Activated B cell treated with CpG ODN at 0.5 μM for 24 hours (primary cell): ENCODE data around the gene ACBD3. TPM values are rescaled to one million over a fixed set of nuclear protein-coding genes. Genes with fewer than 3 reads are reported as not detected.
A peak's percentile ranks its signal among the peaks of the same experiment; 100 is the strongest.

Experiments
- ATAC-seq: fragments of 200-7000 bp; cut with Tn5 transposase; one replicate; pipeline ENCODE4 v1.10.0; 2021; ENCODE audit warnings: low read depth, mild to moderate bottlenecking, moderate library complexity
- CTCF ChIA-PET: fragments of 350-600 bp; sonication (Branson Sonifier 250); formaldehyde crosslinking; loops from one replicate; lab custom pipeline; 2021; ENCODE audit warnings: antibody characterized with exemption; lab: Charles Lee
- POLR2A ChIA-PET: fragments of 350-600 bp; sonication (Branson Sonifier 250); formaldehyde crosslinking; loops from one replicate; lab custom pipeline; 2021; ENCODE audit warnings: antibody characterized with exemption; lab: Charles Lee
- DNase-seq: peaks from one replicate; pipeline ENCODE4 v3.0.0; 2022
- H3K27ac Mint-ChIP-seq: one replicate; pipeline ENCODE4 v1.8.0; 2020; ENCODE audit warnings: mixed read lengths
- H3K27me3 Mint-ChIP-seq: one replicate; pipeline ENCODE4 v1.8.0; 2021; ENCODE audit warnings: mixed read lengths
- H3K36me3 Mint-ChIP-seq: one replicate; pipeline ENCODE4 v1.8.0; 2021; ENCODE audit warnings: low read depth, mixed read lengths
- H3K4me1 Mint-ChIP-seq: one replicate; pipeline ENCODE4 v1.8.0; 2021; ENCODE audit warnings: mixed read lengths
- H3K4me3 Mint-ChIP-seq: one replicate; pipeline ENCODE4 v1.8.0; 2020; ENCODE audit warnings: mild to moderate bottlenecking, mixed read lengths
- H3K9me3 Mint-ChIP-seq: one replicate; pipeline ENCODE4 v1.8.0; 2020; ENCODE audit warnings: mixed read lengths
- CTCF ChIP-seq: fragments of 200-600 bp; IDR thresholded peaks from one replicate; pipeline ENCODE4 v1.8.0; 2022; ENCODE audit warnings: antibody characterized with exemption, mild to moderate bottlenecking
- intact Hi-C: fragments of 100-400 bp; cut with micrococcal nuclease; formaldehyde crosslinking; loops from one replicate; pipeline ENCODE4 v1.15.1; 2024
- total RNA-seq: library from RNA; stranded (reverse); gene quantifications from 2 replicates; pipeline ENCODE4 v1.2.3, GENCODE V29; 2022

The ACBD3 gene
- total RNA-seq, 1 donor from 2014 or later: 38.6 TPM

- peaks cover 13% of the 10 kb centered on the region for H3K4me1 Mint-ChIP-seq
- TF ChIP-seq CTCF: no peak
- ChIA-PET CTCF (interaction anchor here (1.1 to 1.9 kb wide), 3 partner anchors 10 to 36 kb away, joined by 3 to 6 read pairs (median 3); no protein-coding TSS in a partner anchor), POLR2A (interaction anchor here (0.8 to 2.3 kb wide), 6 partner anchors 10 to 110 kb away, joined by 3 to 6 read pairs (median 4); partner anchors contain the start of gene SDE2)
- intact Hi-C loops: loop anchor here (1.0 kb wide), 1 partner anchor 17 kb away; no protein-coding TSS in a partner anchor
- no peaks in the 10 kb centered on the region for H3K9me3 Mint-ChIP-seq
- H3K36me3 Mint-ChIP-seq: no peaks in the 10 kb centered on the region
- no peak overlapping the region for H3K27ac Mint-ChIP-seq
- peak overlapping the region; percentile 87 for H3K4me3 Mint-ChIP-seq
- DNase-seq: no peak
- ATAC-seq: peak; percentile 67
- no peaks in the 10 kb centered on the region for H3K27me3 Mint-ChIP-seq
These were observed 85.8 kb downstream of the ACBD3 start for GRCh38 chr1:226100436-226101391.

DNA sequence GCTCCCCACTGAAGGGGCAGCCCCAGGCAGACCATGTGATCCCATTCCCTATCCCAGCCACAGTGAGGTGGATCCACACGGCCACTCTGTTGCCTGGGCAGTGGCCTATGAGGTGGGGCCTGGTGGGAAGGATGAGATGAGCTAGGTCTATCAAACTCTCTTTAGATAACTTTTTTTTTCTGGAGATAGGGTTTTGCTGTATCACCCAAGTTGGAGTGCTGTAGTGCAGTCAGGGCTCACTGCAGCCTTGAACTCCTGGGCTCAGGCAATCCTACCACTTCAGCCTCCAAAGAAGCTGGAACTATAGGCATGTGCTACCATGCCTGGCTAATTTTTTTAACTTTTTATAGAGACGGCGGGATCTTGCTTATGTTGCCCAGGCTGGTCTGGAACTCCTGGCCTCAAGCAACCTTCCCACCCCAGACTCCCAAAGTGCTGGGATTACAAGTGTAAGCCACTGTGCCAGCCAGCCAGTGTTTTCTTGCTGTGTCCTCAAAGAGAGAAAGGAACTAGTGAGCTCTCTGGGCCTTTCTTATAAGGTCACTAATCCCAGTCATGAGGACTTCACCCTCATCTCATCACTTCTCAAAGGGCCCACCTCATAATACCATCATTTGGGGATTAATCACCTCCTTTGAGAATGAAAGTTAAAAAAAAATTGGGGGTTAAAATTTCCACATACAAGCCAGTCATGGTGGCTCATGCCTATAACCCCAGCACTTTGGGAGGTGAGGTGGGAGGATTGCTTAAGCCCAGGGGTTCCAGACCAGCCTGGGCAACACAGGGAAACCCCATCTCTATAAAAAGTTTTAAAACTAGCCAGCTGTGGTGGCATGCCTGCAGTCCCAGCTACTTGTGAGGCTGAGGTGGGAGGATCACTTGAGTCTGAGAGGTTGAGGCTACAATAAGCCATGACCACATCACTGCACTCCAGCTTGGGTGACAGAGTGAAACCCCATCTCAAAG is 87.4 kb downstream of the ACBD3 start:
- H3K27me3 Mint-ChIP-seq: no peaks in the 10 kb centered on the region
- H3K9me3 Mint-ChIP-seq: no peaks in the 10 kb centered on the region
- H3K27ac Mint-ChIP-seq: no peak overlapping the region
- ATAC-seq (no peak), DNase-seq (no peak)
- ChIA-PET CTCF (interaction anchor here (1.1 to 2.1 kb wide), 3 partner anchors 15 to 34 kb away, joined by 3 to 7 read pairs (median 4); no protein-coding TSS in a partner anchor), POLR2A (interaction anchor here (0.6 to 0.8 kb wide), 4 partner anchors 8 to 19 kb away, joined by 3 to 5 read pairs (median 4); no protein-coding TSS in a partner anchor)
- no peak for TF ChIP-seq CTCF
- no peak overlapping the region for H3K4me3 Mint-ChIP-seq
- H3K36me3 Mint-ChIP-seq: no peaks in the 10 kb centered on the region
- peaks cover 13% of the 10 kb centered on the region for H3K4me1 Mint-ChIP-seq
- intact Hi-C loops: no loop called here

GRCh38 chr1:226097866-226098625 is 88.5 kb downstream of the ACBD3 start:
- CTCF ChIA-PET: interaction anchor here (2.1 kb wide), 1 partner anchor 33 kb away, joined by 7 read pairs; no protein-coding TSS in a partner anchor

More at GRCh38 chr1:226097866-226098625, 88.5 kb downstream of the ACBD3 start:
- H3K4me1 Mint-ChIP-seq: peaks cover 13% of the 10 kb centered on the region
- DNase-seq (no peak), ATAC-seq (no peak)
- H3K27me3 Mint-ChIP-seq: no peaks in the 10 kb centered on the region
- H3K36me3 Mint-ChIP-seq: no peaks in the 10 kb centered on the region
- no peak overlapping the region for H3K27ac Mint-ChIP-seq
- no peaks in the 10 kb centered on the region for H3K9me3 Mint-ChIP-seq
- no peak for TF ChIP-seq CTCF
- POLR2A ChIA-PET: interaction anchor here (0.6 to 1.2 kb wide), 4 partner anchors 7 to 20 kb away, joined by 4 to 15 read pairs (median 5); no protein-coding TSS in a partner anchor
- H3K4me3 Mint-ChIP-seq: no peak overlapping the region
- intact Hi-C loops: no loop called here
